GM21717 (cell line): ENCODE measurements around the gene COQ10B.
"Not testable (repeated sequence)": the region's sequence is repeated elsewhere in the genome, so short reads cannot be mapped to it uniquely, and the experiment has no call there.

Source experiments
- ATAC-seq: cut with Tn5 transposase; IDR thresholded peaks from one replicate; pipeline ENCODE4 v1.9.1; 2021; ENCODE audit warnings: mild to moderate bottlenecking, moderate library complexity; ENCODE audit not compliant: unreplicated experiment

Gene COQ10B

GRCh38 chr2:197450465-197450864 is 2.9 kb upstream of the COQ10B start:
- ATAC-seq = no peak

GRCh38 chr2:197450935-197451358 is 2.4 kb upstream of the COQ10B start:
- not testable (repeated sequence) for ATAC-seq

DNA sequence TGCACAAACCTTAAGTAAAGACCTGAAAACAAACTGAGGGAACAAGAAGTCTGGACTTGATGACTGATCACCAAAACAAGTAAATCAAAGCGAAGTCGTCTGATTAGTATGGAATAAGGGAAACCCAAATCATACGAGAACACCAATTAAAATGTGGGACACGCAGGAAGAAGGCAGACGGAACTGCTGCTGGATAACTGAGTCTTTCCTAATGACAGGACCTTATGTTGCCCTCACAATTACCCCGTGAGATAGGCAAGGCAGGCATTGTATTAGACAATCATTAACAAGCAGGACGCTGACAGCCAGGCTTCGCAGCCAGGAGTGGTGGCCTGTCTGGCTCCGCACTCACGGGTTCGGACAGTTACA is 614 bp upstream of the COQ10B start:
- no peak for ATAC-seq

DNA sequence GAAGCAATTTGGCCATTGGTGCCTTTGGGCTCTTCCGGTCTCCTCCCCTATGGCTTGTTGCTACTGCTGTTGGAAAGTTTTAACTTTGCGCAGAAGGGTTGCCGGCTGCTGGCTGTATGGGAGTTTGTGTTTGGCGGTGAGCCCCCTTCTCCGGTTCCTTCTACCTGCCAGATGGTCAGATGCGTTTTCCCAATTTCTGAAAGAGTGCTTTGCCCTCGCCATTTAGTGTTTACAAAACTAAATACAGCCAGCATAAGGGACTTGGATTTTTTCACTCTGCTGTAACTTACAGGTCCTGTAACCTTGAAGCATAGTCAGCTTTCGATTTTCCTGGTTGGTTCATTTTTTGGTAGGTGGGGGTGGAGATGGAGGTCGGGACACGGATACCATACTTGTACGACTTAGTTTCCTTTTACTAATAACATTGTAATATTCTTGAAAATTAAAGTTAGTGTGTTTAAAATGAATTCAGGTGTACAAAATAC is 604 bp downstream of the COQ10B start:
- peak; percentile 45 for ATAC-seq

DNA sequence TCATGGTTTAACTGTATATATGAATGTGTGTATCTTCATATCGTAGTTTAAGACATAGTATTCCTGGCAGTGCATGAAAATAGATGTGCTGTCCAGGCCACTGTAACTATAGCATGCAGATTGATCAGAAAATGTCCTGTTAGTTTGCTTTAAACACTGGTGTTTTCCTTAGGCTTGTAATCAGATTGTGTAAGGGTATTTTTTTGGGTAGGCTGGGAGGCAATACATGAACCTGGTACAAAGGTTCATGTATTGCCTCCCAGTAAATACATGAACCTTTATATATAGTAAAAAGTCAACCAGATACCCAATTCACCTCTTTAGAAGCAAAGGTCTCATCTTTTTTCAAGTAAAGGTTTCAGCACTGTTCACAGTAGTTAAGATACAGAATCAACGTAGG is 1.6 kb downstream of the COQ10B start:
- ATAC-seq = no peak

GRCh38 chr2:197455428-197455827 is 2.1 kb downstream of the COQ10B start:
- no peak for ATAC-seq

GRCh38 chr2:197460649-197461048 is 7.3 kb downstream of the COQ10B start:
- no peak for ATAC-seq

DNA sequence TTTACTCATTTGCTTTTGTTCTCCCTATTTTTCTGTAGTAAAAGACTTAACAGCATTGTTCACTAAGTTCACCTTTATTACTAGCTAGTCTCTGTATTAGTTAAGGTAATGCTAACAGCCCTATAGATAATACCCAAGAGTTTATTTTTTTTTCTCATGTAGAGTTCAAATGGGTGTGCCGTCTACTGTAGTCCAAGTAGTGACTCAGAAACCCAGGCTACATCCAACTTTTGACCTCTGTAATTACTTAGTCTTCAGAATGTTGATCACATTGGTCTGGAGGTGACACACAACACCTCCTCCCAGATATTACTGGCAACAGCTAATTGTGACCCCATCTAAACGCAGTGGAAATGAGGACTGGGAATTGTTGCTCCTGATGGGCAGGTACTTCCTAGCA is 7.7 kb downstream of the COQ10B start:
- ATAC-seq = no peak

DNA sequence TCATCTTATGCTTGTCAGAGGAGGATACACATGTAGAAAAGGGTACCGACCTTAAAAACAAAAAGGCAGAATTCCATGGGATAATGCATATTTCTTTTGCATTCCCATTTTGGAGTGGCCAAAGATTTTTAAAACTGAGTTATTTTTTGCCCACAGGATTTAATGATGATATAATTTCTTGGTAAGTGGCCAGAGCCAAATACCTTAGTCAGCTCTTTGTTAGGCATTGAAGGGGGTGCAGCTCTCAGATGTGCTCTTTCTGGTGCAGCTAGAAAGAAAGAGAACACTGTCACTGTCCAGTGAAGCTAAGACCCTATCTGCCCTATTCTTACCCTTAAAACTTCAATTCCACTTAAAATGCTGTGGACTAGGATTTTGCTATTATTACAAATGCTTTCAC is 10.8 kb downstream of the COQ10B start:
- no peak for ATAC-seq

DNA sequence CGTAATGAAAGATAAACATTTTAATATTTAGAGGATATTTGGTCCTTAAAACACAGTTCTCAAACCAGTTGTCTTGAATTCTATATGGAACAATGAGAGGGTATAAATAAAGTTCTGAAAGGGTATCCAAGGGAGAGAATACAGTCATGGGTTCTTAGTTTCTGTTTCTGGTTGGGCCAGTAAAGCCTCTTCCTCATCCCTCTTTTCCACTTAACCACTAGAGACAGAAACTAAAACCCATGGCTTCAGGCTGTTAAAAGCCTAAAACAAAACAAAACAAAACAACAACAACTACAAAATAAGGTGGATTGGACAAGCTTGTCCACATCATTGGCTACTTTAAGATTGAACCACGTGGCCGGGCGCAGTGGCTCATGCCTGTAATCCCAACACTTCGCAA is 18.8 kb downstream of the COQ10B start:
- no peak for ATAC-seq

DNA sequence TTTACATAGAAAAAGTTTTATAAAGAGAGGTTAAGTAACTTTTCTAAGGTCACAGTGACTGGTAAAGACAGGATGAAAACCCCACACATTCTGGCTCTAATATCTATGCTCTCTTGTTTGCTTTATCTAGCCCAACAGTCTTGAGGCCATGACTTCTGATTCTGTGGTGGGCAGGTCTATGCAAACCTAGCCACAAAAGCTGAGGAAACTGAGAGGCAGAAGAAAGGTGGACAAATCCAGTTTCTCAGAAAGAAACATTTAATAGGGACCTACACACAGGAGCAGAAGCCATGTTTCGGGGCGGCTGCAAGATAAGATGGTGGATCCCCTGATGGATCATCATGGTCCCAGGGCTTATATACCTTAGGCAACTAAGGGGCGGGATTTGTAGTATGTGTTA is 24.4 kb downstream of the COQ10B start:
- ATAC-seq = no peak

GRCh38 chr2:197480165-197481036 is 27.0 kb downstream of the COQ10B start:
- ATAC-seq = no peak

- ATAC-seq = not testable (repeated sequence)
Measured at GRCh38 chr2:197484248-197484647, 30.9 kb downstream of the COQ10B start.

DNA sequence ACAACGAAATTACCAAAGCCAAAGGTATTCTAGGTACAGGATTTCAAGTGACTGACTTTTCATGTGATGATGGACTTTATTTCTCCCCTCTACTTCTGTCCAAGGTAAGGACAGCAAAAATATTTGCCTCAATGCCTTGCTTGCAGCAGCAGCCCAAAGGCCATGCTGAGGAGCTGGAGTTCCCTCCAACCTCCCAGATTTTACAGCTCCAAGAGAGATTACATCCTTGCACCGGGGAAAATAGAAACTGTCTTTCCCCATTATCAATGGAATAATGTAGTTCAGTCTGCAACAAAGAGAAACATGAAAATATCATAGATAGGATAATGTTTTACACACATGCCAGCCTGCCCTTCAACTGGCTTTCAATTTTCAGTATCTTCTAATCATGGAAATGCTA is 32.8 kb downstream of the COQ10B start:
- ATAC-seq = no peak

GRCh38 chr2:197487385-197487784 is 34.0 kb downstream of the COQ10B start:
- no peak for ATAC-seq

- ATAC-seq = no peak
Measured at GRCh38 chr2:197495433-197496134, 42.2 kb downstream of the COQ10B start.

DNA sequence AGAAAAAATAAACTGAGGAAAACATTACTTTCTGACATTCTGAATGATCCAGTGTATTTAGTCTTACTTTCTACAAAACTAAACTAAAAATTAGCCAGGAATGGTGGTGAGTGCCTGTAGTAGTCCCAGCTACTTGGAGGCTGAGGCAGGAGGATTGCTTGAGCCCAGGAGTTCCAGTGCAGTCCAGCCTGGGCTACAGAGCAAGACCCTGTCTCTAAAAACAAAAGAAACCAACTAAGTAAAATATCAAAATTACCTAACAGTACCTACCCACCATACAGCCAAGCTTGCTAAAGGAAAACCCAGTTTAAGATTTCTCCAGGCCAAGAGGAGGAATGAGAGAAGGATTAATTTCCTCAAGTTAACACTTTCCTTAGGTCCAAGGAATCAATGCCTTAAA is 43.3 kb downstream of the COQ10B start:
- no peak for ATAC-seq

DNA sequence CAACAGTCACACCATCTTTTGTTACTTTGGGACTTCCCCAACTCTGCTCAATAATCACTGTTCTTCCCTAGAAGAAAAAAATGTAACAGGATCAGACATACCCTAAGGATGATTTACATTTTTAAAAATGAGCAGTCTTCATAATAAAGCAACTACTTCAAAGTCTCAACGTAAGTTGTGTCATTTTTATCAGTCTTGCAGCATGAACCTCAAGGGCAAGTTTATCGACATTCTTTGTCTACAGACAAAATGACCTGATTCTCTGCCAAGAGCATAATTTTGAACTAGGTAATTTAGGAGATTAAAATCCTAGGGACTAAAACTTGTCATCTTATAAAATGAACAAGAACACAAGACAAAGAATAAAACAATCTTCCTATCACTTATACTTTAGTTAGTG is 44.0 kb downstream of the COQ10B start:
- no peak for ATAC-seq

GRCh38 chr2:197498235-197498936 is 45.0 kb downstream of the COQ10B start:
- ATAC-seq = no peak

- ATAC-seq = peak; percentile 13
Measured at GRCh38 chr2:197498937-197499593, 45.7 kb downstream of the COQ10B start.
